GM12878 (cell line): ENCODE results near the gene RNF44. TPM values are rescaled to one million over a fixed set of nuclear protein-coding genes. Genes with fewer than 3 reads are reported as not detected.
A peak's percentile ranks its signal among the peaks of the same experiment; 100 is the strongest.

Experiments
- BRCA1 ChIP-seq: IDR thresholded peaks from 2 replicates; pipeline ENCODE4 v1.6.1; 2011; ENCODE audit warnings: low read depth, low read length, improper control_type of control experiment
- CREB1 ChIP-seq: IDR thresholded peaks from 2 replicates; pipeline ENCODE4 v1.6.1; 2012; ENCODE audit warnings: low read depth, mild to moderate bottlenecking, inconsistent platforms
- EGR1 ChIP-seq, 2 experiments: IDR thresholded peaks; 1 replicate in 1 of 2; 2 replicates in 1 of 2; pipeline ENCODE4 v1.6.1; 2011 to 2012; ENCODE audit warnings: low read depth in 2 of 2, low read length in 2 of 2, borderline replicate concordance in 1 of 2, mild to moderate bottlenecking in 1 of 2, moderate library complexity in 1 of 2
- FOXM1 ChIP-seq: IDR thresholded peaks from 2 replicates; pipeline ENCODE4 v1.6.1; 2012; ENCODE audit warnings: low read depth, mild to moderate bottlenecking, inconsistent platforms, low read length, moderate library complexity
- GABPA ChIP-seq: IDR thresholded peaks from 2 replicates; pipeline ENCODE4 v1.6.1; 2014; ENCODE audit warnings: antibody characterized with exemption, low read depth, mild to moderate bottlenecking, inconsistent platforms
- KAT2A ChIP-seq: conservative IDR thresholded peaks from 2 replicates; pipeline ENCODE4 v1.6.1; 2011; ENCODE audit warnings: low read depth, low read length; ENCODE audit not compliant: control insufficient read depth
- MXI1 ChIP-seq: fragments of 150-350 bp; IDR thresholded peaks from 2 replicates; pipeline ENCODE4 v1.6.1; 2011; ENCODE audit warnings: low read depth, mild to moderate bottlenecking, inconsistent platforms, low read length, improper control_type of control experiment
- NFXL1 ChIP-seq: fragments of 450-650 bp; IDR thresholded peaks from 2 replicates; pipeline ENCODE4 v1.6.1; 2017; ENCODE audit warnings: antibody characterized with exemption, mild to moderate bottlenecking, borderline replicate concordance
- NR2C2 ChIP-seq: IDR thresholded peaks from 2 replicates; pipeline ENCODE4 v1.6.1; 2011; ENCODE audit warnings: borderline replicate concordance, low read depth; ENCODE audit not compliant: control insufficient read depth, insufficient read length
- POLR2A ChIP-seq: IDR thresholded peaks from 2 replicates; pipeline ENCODE4 v1.6.1; 2011; ENCODE audit warnings: low read depth, mild to moderate bottlenecking, low read length
- ZNF217 ChIP-seq: fragments of 450-650 bp; IDR thresholded peaks from 2 replicates; pipeline ENCODE4 v1.6.1; 2017; ENCODE audit warnings: antibody characterized with exemption, mild to moderate bottlenecking
- polyA plus RNA-seq, 11 experiments: library from polyadenylated mRNA; depleted of rRNA in 4 of 11; unstranded in 6 of 11; stranded (reverse) in 5 of 11; fragments of >200 nt; fragmentation: Nextera tagmentation in 4 of 11; fragmentation: Illumina TruSeq in 1 of 11; extraction: Ambion mirVana in 4 of 11; extraction: Trizol in 1 of 11; gene quantifications; 1 replicate in 1 of 11; 2 replicates in 10 of 11; pipeline versions ENCODE4 v1.2.1 to v1.2.3, GENCODE V29; 2011 to 2016; ENCODE audit warnings: inconsistent platforms in 2 of 11, missing spikeins in 2 of 11, low read depth in 1 of 11
- total RNA-seq, 4 experiments: library from RNA; depleted of rRNA in 3 of 4; stranded (reverse); fragments of >200 nt in 3 of 4; fragmentation: Illumina TruSeq in 1 of 4; extraction: Trizol in 1 of 4; gene quantifications; 2 replicates each; pipeline versions ENCODE4 v1.2.1 to v1.2.3, GENCODE V29; 2013 to 2021
- TF ChIP-seq, protein P1 (sequence below): fragments of 450-650 bp; IDR thresholded peaks from 2 replicates; pipeline ENCODE4 v1.6.1; 2017; ENCODE audit warnings: mild to moderate bottlenecking, moderate library complexity
- TF ChIP-seq, protein P2 (sequence below): fragments of 450-650 bp; IDR thresholded peaks from 2 replicates; pipeline ENCODE4 v1.6.1; 2018; ENCODE audit warnings: mild to moderate bottlenecking, low read depth, moderate library complexity; ENCODE audit not compliant: partially characterized antibody
- TF ChIP-seq, protein P3 (sequence below): fragments of 450-650 bp; IDR thresholded peaks from 2 replicates; pipeline ENCODE4 v1.6.1; 2016; ENCODE audit warnings: mild to moderate bottlenecking
- TF ChIP-seq, protein P4 (sequence below): fragments of 450-650 bp; IDR thresholded peaks from 2 replicates; pipeline ENCODE4 v1.6.1; 2017; ENCODE audit warnings: borderline replicate concordance
- TF ChIP-seq, protein P5 (sequence below): fragments of 450-650 bp; formaldehyde crosslinking; IDR thresholded peaks from 2 replicates; pipeline ENCODE4 v1.4.0; 2022; ENCODE audit warnings: mild to moderate bottlenecking, moderate library complexity

Gene RNF44
- total and polyA plus RNA-seq, 10 of the 15 experiments (the other 5 are each of a cell fraction or from before 2014, with no cell fraction given) = 1.7 to 51.9 (median 7.9) TPM

DNA sequence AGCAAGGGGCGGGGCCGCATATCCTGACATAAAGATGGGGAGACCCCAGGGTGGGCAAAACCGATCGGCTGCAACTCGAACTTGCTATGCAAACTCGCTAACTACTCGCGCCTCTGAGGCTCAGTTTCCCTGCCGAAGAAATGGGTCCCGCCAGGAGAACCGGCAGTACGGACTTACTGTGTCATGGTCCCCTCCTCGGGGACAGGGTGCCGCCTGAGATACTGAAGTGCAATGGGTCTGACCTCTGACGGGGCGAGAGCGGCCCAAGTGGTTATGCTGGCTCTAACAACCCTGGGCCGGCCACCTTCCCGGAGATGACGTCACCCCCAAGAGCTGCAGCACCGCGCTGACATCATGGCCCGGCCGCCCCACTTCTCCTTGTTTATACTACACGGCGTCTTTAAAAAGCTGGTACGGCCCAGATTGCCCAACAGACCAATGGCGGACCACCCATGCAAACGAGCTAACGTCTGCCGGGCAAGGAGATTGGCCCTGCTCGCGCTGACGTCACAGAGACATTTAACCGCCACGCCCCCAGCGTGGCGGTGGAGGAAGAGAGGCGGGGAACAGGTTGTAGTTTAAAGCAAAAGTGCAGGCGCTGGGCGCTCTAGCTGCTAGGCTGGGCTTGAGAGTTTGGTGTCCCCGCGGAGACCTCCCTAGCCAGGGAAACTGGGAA, 490 bp upstream of the RNF44 start (continued):
- TF ChIP-seq, protein P1, sequence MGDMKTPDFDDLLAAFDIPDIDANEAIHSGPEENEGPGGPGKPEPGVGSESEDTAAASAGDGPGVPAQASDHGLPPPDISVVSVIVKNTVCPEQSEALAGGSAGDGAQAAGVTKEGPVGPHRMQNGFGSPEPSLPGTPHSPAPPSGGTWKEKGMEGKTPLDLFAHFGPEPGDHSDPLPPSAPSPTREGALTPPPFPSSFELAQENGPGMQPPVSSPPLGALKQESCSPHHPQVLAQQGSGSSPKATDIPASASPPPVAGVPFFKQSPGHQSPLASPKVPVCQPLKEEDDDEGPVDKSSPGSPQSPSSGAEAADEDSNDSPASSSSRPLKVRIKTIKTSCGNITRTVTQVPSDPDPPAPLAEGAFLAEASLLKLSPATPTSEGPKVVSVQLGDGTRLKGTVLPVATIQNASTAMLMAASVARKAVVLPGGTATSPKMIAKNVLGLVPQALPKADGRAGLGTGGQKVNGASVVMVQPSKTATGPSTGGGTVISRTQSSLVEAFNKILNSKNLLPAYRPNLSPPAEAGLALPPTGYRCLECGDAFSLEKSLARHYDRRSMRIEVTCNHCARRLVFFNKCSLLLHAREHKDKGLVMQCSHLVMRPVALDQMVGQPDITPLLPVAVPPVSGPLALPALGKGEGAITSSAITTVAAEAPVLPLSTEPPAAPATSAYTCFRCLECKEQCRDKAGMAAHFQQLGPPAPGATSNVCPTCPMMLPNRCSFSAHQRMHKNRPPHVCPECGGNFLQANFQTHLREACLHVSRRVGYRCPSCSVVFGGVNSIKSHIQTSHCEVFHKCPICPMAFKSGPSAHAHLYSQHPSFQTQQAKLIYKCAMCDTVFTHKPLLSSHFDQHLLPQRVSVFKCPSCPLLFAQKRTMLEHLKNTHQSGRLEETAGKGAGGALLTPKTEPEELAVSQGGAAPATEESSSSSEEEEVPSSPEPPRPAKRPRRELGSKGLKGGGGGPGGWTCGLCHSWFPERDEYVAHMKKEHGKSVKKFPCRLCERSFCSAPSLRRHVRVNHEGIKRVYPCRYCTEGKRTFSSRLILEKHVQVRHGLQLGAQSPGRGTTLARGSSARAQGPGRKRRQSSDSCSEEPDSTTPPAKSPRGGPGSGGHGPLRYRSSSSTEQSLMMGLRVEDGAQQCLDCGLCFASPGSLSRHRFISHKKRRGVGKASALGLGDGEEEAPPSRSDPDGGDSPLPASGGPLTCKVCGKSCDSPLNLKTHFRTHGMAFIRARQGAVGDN = no peak
- TF ChIP-seq GABPA (peak; percentile 74), MXI1 (peak; percentile 55; the same call in 1 of the 2 replicates), CREB1 (peak; percentile 98), EGR1 (IDR thresholded peaks at IDR 0.05; ENCODE audit: borderline replicate concordance in 1 of 2, low read depth in 2 of 2, low read length in 2 of 2) (peak in 1 of 2 experiments; percentile 14; a peak in 1 of 3 replicates), ZNF217 (no peak), POLR2A (no peak), NFXL1 (no peak), NR2C2 (no peak), FOXM1 (no peak), BRCA1 (no peak), KAT2A (no peak)
- TF ChIP-seq, protein P2, sequence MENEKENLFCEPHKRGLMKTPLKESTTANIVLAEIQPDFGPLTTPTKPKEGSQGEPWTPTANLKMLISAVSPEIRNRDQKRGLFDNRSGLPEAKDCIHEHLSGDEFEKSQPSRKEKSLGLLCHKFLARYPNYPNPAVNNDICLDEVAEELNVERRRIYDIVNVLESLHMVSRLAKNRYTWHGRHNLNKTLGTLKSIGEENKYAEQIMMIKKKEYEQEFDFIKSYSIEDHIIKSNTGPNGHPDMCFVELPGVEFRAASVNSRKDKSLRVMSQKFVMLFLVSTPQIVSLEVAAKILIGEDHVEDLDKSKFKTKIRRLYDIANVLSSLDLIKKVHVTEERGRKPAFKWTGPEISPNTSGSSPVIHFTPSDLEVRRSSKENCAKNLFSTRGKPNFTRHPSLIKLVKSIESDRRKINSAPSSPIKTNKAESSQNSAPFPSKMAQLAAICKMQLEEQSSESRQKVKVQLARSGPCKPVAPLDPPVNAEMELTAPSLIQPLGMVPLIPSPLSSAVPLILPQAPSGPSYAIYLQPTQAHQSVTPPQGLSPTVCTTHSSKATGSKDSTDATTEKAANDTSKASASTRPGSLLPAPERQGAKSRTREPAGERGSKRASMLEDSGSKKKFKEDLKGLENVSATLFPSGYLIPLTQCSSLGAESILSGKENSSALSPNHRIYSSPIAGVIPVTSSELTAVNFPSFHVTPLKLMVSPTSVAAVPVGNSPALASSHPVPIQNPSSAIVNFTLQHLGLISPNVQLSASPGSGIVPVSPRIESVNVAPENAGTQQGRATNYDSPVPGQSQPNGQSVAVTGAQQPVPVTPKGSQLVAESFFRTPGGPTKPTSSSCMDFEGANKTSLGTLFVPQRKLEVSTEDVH = no peak
- TF ChIP-seq, protein P3, sequence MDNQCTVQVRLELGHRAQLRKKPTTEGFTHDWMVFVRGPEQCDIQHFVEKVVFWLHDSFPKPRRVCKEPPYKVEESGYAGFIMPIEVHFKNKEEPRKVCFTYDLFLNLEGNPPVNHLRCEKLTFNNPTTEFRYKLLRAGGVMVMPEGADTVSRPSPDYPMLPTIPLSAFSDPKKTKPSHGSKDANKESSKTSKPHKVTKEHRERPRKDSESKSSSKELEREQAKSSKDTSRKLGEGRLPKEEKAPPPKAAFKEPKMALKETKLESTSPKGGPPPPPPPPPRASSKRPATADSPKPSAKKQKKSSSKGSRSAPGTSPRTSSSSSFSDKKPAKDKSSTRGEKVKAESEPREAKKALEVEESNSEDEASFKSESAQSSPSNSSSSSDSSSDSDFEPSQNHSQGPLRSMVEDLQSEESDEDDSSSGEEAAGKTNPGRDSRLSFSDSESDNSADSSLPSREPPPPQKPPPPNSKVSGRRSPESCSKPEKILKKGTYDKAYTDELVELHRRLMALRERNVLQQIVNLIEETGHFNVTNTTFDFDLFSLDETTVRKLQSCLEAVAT = 0 out of 2 replicates have a peak, but pooled peaks have one; percentile 47
- TF ChIP-seq, protein P4, sequence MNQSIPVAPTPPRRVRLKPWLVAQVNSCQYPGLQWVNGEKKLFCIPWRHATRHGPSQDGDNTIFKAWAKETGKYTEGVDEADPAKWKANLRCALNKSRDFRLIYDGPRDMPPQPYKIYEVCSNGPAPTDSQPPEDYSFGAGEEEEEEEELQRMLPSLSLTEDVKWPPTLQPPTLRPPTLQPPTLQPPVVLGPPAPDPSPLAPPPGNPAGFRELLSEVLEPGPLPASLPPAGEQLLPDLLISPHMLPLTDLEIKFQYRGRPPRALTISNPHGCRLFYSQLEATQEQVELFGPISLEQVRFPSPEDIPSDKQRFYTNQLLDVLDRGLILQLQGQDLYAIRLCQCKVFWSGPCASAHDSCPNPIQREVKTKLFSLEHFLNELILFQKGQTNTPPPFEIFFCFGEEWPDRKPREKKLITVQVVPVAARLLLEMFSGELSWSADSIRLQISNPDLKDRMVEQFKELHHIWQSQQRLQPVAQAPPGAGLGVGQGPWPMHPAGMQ = no peak
- TF ChIP-seq, protein P5, sequence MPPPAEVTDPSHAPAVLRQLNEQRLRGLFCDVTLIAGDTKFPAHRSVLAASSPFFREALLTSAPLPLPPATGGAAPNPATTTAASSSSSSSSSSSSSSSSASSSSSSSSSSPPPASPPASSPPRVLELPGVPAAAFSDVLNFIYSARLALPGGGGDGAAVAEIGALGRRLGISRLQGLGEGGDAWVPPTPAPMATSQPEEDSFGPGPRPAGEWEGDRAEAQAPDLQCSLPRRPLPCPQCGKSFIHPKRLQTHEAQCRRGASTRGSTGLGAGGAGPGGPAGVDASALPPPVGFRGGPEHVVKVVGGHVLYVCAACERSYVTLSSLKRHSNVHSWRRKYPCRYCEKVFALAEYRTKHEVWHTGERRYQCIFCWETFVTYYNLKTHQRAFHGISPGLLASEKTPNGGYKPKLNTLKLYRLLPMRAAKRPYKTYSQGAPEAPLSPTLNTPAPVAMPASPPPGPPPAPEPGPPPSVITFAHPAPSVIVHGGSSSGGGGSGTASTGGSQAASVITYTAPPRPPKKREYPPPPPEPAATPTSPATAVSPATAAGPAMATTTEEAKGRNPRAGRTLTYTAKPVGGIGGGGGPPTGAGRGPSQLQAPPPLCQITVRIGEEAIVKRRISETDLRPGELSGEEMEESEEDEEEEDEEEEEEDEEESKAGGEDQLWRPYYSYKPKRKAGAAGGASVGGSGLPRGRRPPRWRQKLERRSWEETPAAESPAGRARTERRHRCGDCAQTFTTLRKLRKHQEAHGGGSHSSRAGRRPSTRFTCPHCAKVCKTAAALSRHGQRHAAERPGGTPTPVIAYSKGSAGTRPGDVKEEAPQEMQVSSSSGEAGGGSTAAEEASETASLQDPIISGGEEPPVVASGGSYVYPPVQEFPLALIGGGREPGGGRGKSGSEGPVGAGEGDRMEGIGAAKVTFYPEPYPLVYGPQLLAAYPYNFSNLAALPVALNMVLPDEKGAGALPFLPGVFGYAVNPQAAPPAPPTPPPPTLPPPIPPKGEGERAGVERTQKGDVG (CRISPR knock-in tag) = 0 out of 2 replicates have a peak, but pooled peaks have one; percentile 61
